Rectal smooth muscle tissue (tissue), 1 donor: ENCODE results near the gene THAP12.
"Not testable (repeated sequence)": the region's sequence is repeated elsewhere in the genome, so short reads cannot be mapped to it uniquely, and the experiment has no call there.

Experiments
- H3K27ac ChIP-seq: one replicate; pipeline ENCODE4 v1.7.0; 2013; ENCODE audit warnings: low read depth, low read length, inconsistent platforms
- H3K27me3 ChIP-seq: one replicate; pipeline ENCODE4 v1.7.0; 2013; ENCODE audit warnings: low read length; ENCODE audit not compliant: control insufficient read depth, insufficient read depth
- H3K36me3 ChIP-seq: one replicate; pipeline ENCODE4 v1.7.0; 2013; ENCODE audit warnings: low read length; ENCODE audit not compliant: control insufficient read depth, insufficient read depth
- H3K4me1 ChIP-seq: one replicate; pipeline ENCODE4 v1.7.0; 2013; ENCODE audit warnings: low read length; ENCODE audit not compliant: control insufficient read depth, insufficient read depth
- H3K4me3 ChIP-seq: one replicate; pipeline ENCODE4 v1.7.0; 2013; ENCODE audit warnings: low read length
- H3K9ac ChIP-seq: one replicate; pipeline ENCODE4 v1.7.0; 2013; ENCODE audit warnings: low read length

The THAP12 gene

DNA sequence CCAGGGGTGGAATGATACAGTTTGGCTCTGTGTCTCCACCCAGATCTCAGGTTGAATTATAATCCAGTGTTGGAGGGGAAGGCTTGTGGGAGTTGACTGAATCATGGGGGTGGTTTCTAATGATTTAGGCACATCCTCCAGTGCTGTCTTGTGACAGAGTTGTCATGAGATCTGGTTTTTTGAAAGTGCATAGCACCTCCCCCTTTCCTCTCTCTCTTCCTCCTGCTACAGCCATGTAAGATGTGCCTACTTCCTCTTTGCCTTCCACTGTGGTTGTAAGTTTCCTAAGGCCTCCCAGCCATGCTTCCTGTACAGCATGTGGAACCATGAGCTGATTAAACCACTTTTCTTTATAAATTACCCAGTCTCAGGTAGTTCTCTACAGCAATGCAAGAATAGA is 45.1 kb downstream of the THAP12 start:
- no peaks in the 10 kb centered on the region for H3K27me3 ChIP-seq
- no peaks in the 10 kb centered on the region for H3K4me1 ChIP-seq
- no peak overlapping the region for H3K9ac ChIP-seq
- H3K36me3 ChIP-seq: no peaks in the 10 kb centered on the region
- H3K4me3 ChIP-seq: no peak overlapping the region
- no peak overlapping the region for H3K27ac ChIP-seq

DNA sequence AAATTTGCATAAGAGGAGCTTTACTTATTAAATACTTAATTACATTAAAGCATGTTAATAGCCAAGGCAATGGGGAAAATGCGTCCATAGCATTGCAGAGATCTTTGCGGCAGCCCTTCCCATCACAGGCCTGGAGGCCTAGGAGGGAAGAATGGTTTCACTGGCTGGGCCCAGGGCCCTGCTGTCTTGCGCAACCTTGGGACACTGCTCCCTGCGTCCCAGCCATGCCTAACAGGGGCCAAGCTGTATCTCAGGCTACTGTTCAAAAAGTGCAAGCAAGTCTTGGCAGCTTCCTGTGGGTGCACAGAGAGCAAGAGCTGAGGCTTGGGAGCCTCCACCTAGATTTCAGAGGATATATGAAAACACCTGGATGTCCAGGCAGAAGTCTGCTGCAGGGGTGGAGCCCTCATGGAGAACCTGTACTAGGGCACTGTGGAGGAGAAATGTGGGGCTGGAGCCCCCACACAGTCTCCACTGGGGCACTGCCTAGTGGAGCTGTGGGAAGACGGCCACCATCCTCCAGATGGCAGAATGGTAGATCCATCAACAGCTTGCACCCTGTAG is 46.0 kb downstream of the THAP12 start:
- no peak overlapping the region for H3K4me3 ChIP-seq
- no peaks in the 10 kb centered on the region for H3K4me1 ChIP-seq
- H3K36me3 ChIP-seq: no peaks in the 10 kb centered on the region
- H3K27me3 ChIP-seq: no peaks in the 10 kb centered on the region
- H3K27ac ChIP-seq: no peak overlapping the region
- no peak overlapping the region for H3K9ac ChIP-seq

DNA sequence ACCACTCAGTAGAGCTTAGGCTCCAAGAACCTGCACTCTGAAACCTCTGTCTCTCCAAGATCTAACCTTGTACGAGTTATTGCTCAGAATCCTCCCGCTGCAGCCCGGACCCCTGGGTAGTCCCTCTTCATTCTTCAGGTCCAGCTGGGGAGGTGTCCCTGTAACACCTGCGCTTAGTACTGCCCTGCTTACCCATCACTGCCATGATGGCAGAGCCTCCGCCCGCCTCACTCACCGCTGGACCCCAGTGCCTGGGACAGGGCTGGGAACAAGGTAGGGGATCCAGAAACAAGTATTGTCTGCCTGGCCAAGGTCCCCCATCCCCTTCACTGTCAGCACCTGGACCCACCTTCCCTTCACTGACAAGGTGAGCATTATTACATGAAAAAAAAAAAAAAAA is 50.3 kb downstream of the THAP12 start:
- Histone ChIP-seq H3K27me3 (no peaks in the 10 kb centered on the region), H3K4me3 (no peak overlapping the region), H3K4me1 (no peaks in the 10 kb centered on the region), H3K9ac (no peak overlapping the region), H3K36me3 (no peaks in the 10 kb centered on the region), H3K27ac (no peak overlapping the region)

DNA sequence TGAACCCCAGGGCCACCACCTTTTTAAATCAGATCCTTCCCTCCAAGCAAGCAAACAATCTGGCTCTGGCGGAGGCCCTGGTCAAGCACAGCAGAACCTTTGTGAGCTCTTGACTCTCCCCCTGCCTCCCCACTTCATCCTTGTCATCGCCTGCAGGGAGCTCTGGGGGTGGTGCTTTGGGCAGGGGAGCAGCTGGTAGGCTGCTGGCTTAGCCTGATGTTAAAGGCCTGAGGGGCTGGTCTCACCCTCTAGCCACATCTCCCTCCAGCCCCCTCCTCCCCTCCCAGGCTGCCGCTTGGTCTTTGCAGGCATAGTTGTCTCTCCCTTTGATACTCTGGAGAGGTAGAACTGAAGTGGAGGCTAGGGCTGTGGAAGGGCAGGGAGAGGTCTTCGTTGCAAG is 50.9 kb downstream of the THAP12 start:
- no peaks in the 10 kb centered on the region for H3K36me3 ChIP-seq
- no peak overlapping the region for H3K9ac ChIP-seq
- no peak overlapping the region for H3K4me3 ChIP-seq
- H3K27ac ChIP-seq: no peak overlapping the region
- no peaks in the 10 kb centered on the region for H3K4me1 ChIP-seq
- H3K27me3 ChIP-seq: no peaks in the 10 kb centered on the region

DNA sequence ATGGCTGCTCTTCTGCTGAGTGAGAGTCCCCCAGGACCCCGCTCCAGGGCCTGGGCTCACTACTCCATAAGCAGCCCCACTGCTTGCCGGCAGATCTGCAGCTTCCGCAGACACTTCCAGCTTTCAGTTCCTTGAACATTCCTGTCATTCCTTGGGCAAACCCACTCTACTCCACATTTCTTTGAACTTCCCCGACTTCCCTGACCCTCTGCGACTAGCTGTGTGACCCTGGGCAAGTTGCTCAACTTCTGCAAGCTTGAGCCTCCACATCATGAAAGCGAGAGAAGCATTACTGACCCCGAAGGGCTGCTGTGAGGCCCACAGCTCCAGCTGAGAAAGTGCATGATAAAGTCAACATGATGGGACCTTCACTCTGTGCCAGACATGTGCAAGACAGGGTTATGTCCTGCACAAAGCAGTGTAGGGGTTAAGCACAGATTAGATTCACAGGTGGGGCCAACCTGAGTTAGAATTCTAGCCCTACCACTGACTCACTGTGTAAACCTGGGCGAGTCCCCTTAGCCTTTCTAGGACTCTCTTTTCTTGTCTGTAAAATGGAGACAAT is 51.8 kb downstream of the THAP12 start:
- no peak overlapping the region for H3K4me3 ChIP-seq
- H3K4me1 ChIP-seq: no peaks in the 10 kb centered on the region
- H3K36me3 ChIP-seq: no peaks in the 10 kb centered on the region
- H3K9ac ChIP-seq: no peak overlapping the region
- H3K27me3 ChIP-seq: no peaks in the 10 kb centered on the region
- H3K27ac ChIP-seq: no peak overlapping the region

DNA sequence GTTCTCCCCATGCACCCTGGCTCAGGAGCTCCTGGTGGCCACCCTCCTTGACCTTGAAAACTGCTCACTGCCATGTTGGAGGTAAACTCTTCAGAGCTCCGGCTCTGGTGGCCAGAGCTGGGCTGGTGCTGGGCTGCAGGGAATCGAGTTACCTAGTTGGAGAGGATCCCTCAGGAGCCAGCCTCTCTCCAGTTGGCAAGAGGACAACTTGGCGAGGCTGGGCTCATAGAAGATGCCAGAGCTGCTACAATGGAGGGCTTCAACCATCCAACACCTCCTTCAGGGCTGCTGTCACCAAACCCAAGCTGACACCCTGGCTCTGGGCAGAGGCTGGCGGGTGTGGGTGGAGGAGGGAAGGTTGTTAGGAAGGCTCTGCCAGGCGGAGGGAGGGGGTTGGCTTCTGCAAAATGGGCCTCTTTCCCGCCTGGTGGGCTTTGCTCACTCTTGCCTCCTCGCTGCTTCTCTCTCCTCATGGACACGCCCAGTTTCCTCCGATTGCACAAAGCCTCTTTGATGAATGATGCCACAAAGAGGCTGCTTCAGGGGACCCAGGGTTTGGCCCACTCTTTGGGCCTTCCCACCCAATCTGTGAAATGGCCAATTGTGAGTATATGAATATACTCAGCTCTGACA is 53.1 kb downstream of the THAP12 start:
- Histone ChIP-seq H3K36me3 (no peaks in the 10 kb centered on the region), H3K4me1 (no peaks in the 10 kb centered on the region), H3K27me3 (no peaks in the 10 kb centered on the region), H3K9ac (no peak overlapping the region), H3K27ac (no peak overlapping the region), H3K4me3 (no peak overlapping the region)

DNA sequence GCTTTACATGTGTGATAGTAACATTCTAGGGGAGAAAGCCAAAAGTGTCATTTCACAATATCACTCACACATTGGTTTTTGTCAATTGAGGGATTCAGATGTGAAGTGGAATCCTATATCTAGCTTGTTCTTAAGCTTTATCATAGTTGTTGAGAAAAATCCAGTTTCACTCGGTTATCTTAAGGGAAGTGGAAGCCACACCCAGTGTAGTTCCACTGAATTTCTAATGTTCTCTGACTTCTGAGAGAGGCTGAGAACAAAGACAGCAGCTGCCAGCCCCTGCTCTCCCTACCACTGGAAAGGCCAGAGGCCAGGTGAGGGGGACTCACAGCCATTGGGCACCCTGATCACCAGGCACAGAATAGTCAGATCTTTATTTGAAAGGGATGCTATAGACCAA is 53.7 kb downstream of the THAP12 start:
- Histone ChIP-seq H3K4me1 (no peaks in the 10 kb centered on the region), H3K9ac (no peak overlapping the region), H3K4me3 (no peak overlapping the region), H3K36me3 (no peaks in the 10 kb centered on the region), H3K27ac (no peak overlapping the region), H3K27me3 (no peaks in the 10 kb centered on the region)

DNA sequence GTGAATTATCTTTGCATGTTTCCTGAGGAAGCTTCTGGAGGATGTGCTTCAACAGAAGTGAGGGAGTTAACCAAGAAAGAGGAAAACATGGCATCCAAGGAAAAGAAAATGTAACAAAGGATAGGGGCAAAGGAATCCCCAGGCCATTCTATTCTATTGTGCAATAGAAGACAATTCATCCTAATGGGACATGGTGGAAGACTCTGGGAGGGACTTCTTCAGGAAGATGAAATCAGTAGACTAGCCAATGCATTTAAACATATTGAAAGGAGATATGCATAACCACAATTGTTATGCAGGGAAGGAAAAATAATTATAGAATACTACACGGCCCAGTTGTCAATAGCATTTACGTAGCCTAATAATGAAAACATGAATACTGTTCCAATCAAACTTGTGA is 55.7 kb downstream of the THAP12 start:
- Histone ChIP-seq H3K27ac (no peak overlapping the region), H3K4me3 (no peak overlapping the region), H3K27me3 (peaks cover 6% of the 10 kb centered on the region), H3K4me1 (no peaks in the 10 kb centered on the region), H3K9ac (no peak overlapping the region), H3K36me3 (no peaks in the 10 kb centered on the region)

DNA sequence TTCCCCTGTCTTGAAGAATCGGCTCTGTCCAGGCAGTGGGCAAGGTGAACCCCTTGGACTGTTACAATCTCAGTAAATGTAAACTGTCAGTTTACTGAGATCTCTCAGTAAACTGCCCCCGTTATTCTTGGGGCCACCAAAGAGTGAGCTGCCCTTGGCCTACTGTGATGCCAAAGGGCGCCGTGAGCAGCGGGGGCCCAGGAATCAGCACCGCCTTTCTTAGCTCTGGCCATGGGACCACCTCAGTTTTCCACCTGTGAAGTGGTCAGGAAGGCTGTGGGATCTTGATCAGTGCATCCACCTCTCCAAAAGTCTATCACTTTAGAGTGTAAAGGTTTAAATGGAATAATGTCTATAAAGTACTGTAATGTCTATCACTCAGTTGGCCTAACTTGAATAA is 57.1 kb downstream of the THAP12 start:
- H3K27me3 ChIP-seq: peaks cover 6% of the 10 kb centered on the region
- no peak overlapping the region for H3K27ac ChIP-seq
- no peaks in the 10 kb centered on the region for H3K4me1 ChIP-seq
- no peak overlapping the region for H3K4me3 ChIP-seq
- no peaks in the 10 kb centered on the region for H3K36me3 ChIP-seq
- H3K9ac ChIP-seq: no peak overlapping the region

DNA sequence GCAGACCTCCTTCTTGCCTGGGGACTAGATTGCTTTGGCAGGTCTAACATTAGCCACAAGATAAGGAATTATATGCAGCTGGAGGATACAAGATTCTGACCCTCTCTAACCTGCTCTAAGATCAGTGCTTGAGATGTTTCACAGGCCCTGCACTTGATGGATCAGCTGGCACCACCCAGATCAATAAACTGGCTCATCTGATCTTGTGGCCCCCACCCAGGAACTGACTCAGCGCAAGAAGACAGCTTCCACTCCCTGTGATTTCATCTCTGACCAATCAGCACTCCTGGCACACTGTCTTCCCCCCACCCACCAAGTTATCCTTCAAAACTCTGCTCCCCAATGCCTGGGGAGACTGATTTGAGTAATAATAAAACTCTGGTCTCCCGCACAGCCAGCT is 57.6 kb downstream of the THAP12 start:
- H3K36me3 ChIP-seq, H3K27ac ChIP-seq, H3K4me3 ChIP-seq, H3K27me3 ChIP-seq, H3K4me1 ChIP-seq, H3K9ac ChIP-seq: not testable (repeated sequence)

DNA sequence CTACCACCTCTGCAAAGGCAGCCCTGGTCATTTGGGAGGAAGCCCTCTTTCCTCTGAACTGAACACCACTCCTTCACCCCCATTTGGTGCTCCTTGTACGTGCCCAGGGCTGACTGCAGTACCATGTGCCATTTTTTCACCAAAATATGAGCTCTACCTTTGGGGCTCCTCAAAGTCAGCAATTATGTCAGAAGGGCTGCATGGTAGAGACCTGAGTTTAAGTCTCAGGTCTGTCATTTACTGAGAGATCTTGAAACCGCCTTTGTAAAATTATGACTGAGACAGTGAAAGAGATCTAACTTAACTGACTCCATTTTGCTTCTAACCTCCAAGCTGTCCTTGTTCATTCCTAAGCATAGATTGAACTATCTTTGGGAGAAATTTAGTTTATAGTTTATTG is 58.0 kb downstream of the THAP12 start:
- Histone ChIP-seq H3K4me1 (no peaks in the 10 kb centered on the region), H3K9ac (no peak overlapping the region), H3K36me3 (no peaks in the 10 kb centered on the region), H3K27ac (no peak overlapping the region), H3K27me3 (peaks cover 6% of the 10 kb centered on the region), H3K4me3 (no peak overlapping the region)

DNA sequence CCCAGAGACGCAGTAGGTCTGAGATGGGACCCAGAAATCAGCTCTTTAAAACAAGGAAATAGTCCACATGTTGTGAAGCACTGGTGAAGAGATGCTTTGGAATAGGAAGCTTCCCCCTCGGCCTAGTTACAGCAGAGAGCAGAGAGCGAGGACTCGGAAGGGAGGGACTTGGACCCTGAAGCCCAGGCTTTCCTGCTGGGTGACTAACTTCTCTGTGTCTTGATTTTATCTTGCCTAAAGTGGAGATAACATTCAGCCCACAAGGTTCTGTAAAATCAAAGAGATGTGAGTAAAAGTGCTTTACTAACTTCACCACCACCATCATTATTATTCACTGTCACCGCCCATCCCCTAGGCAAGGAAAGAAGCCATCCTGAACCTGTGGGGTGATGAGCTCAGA is 58.4 kb downstream of the THAP12 start:
- H3K27me3 ChIP-seq: peaks cover 6% of the 10 kb centered on the region
- no peak overlapping the region for H3K27ac ChIP-seq
- no peaks in the 10 kb centered on the region for H3K36me3 ChIP-seq
- no peaks in the 10 kb centered on the region for H3K4me1 ChIP-seq
- no peak overlapping the region for H3K4me3 ChIP-seq
- H3K9ac ChIP-seq: no peak overlapping the region

DNA sequence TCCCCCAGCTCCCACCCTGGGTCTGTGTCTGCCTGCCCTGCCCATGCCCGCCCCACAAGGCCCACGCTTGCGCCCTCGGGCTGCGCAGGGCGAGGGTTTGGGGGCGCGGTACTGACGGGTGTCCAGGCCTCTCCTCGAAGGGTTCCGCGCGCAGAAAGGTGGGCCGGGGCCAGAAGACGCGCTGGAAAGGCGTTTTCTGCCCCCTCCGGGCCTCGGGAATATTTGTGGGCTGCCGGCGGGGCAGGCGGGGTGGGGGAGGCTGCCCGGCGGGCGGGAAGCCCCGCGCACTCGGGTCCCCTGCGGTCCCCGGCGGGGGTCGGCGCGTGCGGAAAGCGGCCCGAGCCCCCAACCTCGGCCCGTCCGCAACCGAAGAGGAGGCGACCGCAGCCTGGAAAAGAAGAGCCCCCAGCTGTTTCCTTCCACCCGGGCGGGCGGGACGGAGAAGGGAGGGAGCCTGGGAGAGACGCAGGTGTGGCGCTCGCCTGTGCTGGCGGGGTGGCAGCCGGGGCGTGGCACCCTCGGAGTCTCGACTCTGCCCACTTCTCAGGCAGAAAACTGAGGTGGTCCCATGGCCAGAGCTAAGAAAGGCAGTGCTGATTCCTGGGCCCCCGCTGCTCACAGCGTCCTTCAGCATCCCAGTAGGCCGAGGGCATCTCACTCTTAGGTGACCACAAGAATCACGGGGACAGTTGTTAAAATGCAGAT is 59.0 kb downstream of the THAP12 start:
- Histone ChIP-seq H3K36me3 (no peaks in the 10 kb centered on the region), H3K9ac (no peak overlapping the region), H3K27me3 (peaks cover 6% of the 10 kb centered on the region), H3K4me1 (no peaks in the 10 kb centered on the region), H3K27ac (no peak overlapping the region), H3K4me3 (no peak overlapping the region)
